HEK293T (cell line): ENCODE data around the gene QPCT.

Experiments used
- ARNT ChIP-seq: fragments of 450-650 bp; IDR thresholded peaks from 2 replicates; pipeline ENCODE4 v1.6.1; 2017; ENCODE audit warnings: mild to moderate bottlenecking
- BHLHE40 ChIP-seq: fragments of 450-650 bp; IDR thresholded peaks from 2 replicates; pipeline ENCODE4 v1.6.1; 2016; ENCODE audit warnings: mild to moderate bottlenecking, moderate library complexity, borderline replicate concordance
- ELF4 ChIP-seq: fragments of 450-650 bp; IDR thresholded peaks from 2 replicates; pipeline ENCODE4 v1.6.1; 2017; ENCODE audit warnings: antibody characterized with exemption
- FOXA1 ChIP-seq: fragments of 450-650 bp; IDR thresholded peaks from 2 replicates; pipeline ENCODE4 v1.6.1; 2016; ENCODE audit warnings: mild to moderate bottlenecking
- FOXK2 ChIP-seq: fragments of 450-650 bp; IDR thresholded peaks from 2 replicates; pipeline ENCODE4 v1.6.1; 2016; ENCODE audit warnings: mild to moderate bottlenecking
- FOXM1 ChIP-seq: fragments of 450-650 bp; IDR thresholded peaks from 2 replicates; pipeline ENCODE4 v1.6.1; 2017; ENCODE audit warnings: mild to moderate bottlenecking, borderline replicate concordance
- HDGF ChIP-seq: fragments of 450-650 bp; IDR thresholded peaks from 2 replicates; pipeline ENCODE4 v1.6.1; 2017; ENCODE audit warnings: antibody characterized with exemption, borderline replicate concordance
- L3MBTL2 ChIP-seq: fragments of 450-650 bp; conservative IDR thresholded peaks from 2 replicates; pipeline ENCODE4 v1.6.1; 2016; ENCODE audit warnings: mild to moderate bottlenecking
- NFRKB ChIP-seq: fragments of 450-650 bp; IDR thresholded peaks from 2 replicates; pipeline ENCODE4 v1.6.1; 2016; ENCODE audit warnings: mild to moderate bottlenecking, moderate library complexity
- SP1 ChIP-seq: fragments of 450-650 bp; IDR thresholded peaks from 2 replicates; pipeline ENCODE4 v1.6.1; 2017
- SUZ12 ChIP-seq: fragments of 450-650 bp; IDR thresholded peaks from 2 replicates; pipeline ENCODE4 v1.6.1; 2016; ENCODE audit warnings: mild to moderate bottlenecking
- TARDBP ChIP-seq: fragments of 450-650 bp; IDR thresholded peaks from 2 replicates; pipeline ENCODE4 v1.6.1; 2016
- ZNF384 ChIP-seq: fragments of 450-650 bp; IDR thresholded peaks from 2 replicates; pipeline ENCODE4 v1.6.1; 2016

GRCh38 chr2:37405781-37406180 is 61.4 kb downstream of the QPCT start:
- TF ChIP-seq FOXK2 (no peak), SUZ12 (no peak), ARNT (no peak), ZNF384 (no peak), FOXA1 (no peak), BHLHE40 (no peak), ELF4 (no peak), FOXM1 (no peak), SP1 (no peak), HDGF (no peak), TARDBP (no peak), L3MBTL2 (no peak), NFRKB (no peak)
